HG03442 (cell line): ENCODE measurements around the gene SLC6A15.

Source experiments
- ATAC-seq: cut with Tn5 transposase; IDR thresholded peaks from one replicate; pipeline ENCODE4 v1.9.1; 2021; ENCODE audit warnings: mild to moderate bottlenecking, moderate library complexity; ENCODE audit not compliant: unreplicated experiment

SLC6A15 gene

DNA sequence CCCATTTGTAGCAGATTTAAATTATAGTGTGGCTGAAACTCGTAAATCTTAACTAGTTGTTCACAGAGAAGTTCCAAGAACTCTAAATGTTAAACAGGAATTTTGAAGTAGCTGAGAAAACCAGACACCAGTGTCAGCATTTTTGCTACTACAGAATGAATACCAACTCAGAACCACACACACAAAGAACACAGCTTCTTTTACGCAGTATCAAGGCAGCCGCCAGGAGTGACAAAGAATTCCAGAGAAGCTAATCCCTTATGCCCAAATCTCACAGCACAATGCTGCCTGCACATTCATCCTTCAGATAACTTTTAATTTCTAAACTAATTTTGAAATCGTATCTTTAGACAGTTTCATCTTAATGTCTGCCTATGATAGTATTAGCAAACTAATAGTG lies 37.4 kb downstream of the SLC6A15 start:
- ATAC-seq, result no peak

GRCh38 chr12:84874825-84875139 lies 37.8 kb downstream of the SLC6A15 start:
- no peak for ATAC-seq

- ATAC-seq, result peak; percentile 98
These were observed 38.3 kb downstream of the SLC6A15 start for GRCh38 chr12:84874125-84874824.

GRCh38 chr12:84862186-84862585 lies 50.4 kb downstream of the SLC6A15 start:
- no peak for ATAC-seq

- ATAC-seq, result no peak
These were observed 51.9 kb downstream of the SLC6A15 start for GRCh38 chr12:84860718-84861117.

- ATAC-seq, result no peak
These were observed 53.8 kb downstream of the SLC6A15 start for GRCh38 chr12:84858796-84859195.

DNA sequence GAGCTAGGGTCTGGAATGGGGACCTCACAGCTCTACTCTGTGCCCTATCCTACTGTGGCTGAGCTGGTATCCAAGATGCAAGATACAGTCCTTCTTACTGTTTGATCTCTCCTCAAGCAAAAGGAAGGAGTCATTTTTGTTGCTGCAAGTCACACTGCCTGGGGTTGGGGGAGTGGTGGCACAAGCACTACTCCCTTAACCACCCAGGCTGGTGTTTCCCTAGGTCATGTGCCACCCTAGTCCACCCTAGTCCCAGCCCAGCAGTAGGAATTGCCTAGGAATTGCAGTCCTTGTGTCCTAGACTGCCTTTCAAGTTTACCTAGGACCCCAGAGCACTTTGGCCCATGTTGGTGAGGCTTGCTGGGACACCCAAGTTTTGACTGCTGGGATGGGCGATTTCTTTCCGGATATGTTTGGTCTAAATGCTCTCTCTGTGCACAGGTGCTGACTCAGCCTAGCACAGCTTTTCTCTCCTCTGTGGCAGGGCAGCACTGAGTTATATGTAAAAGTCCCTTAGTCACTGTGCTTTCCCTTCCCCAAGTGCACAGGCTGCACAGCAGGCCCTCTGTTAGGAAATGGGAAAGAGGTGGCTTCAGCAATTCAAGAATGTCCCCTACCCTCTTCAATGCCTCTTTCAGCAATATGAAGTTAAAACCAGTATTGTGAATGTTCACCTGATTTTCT lies 54.9 kb downstream of the SLC6A15 start:
- no peak for ATAC-seq

- no peak for ATAC-seq
These were observed 56.3 kb downstream of the SLC6A15 start for GRCh38 chr12:84856156-84856900.

- ATAC-seq, result no peak
These were observed 68.9 kb downstream of the SLC6A15 start for GRCh38 chr12:84843593-84844144.

- peak; percentile 82 for ATAC-seq
These were observed 70.1 kb downstream of the SLC6A15 start for GRCh38 chr12:84842406-84843013.

GRCh38 chr12:84841591-84841990 lies 71.0 kb downstream of the SLC6A15 start:
- ATAC-seq, result no peak

DNA sequence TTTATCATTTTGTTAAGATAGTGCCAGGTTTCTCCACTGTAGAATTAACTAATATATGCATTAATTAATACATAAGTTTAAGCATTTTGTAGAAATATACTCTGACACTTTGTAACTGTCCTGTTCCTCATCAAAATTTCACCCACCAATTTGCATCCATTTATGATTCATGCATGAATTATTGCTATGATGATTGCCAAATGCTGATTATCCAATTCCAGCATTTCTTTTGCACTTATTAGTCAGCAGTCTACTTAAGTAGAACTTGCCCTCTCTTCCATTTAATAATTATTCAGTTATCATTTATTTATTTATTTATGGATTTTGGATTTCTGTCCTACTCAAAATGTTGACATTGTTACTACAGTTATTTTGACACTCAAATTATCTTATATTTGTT lies 72.2 kb downstream of the SLC6A15 start:
- ATAC-seq, result no peak

GRCh38 chr12:84826925-84827324 lies 85.7 kb downstream of the SLC6A15 start:
- no peak for ATAC-seq

- no peak for ATAC-seq
These were observed 87.5 kb downstream of the SLC6A15 start for GRCh38 chr12:84825149-84825548.

GRCh38 chr12:84822525-84822924 lies 90.1 kb downstream of the SLC6A15 start:
- ATAC-seq, result no peak

- no peak for ATAC-seq
These were observed 95.5 kb downstream of the SLC6A15 start for GRCh38 chr12:84816916-84817695.

GRCh38 chr12:84814664-84815245 lies 97.8 kb downstream of the SLC6A15 start:
- no peak for ATAC-seq

GRCh38 chr12:84813780-84814663 lies 98.6 kb downstream of the SLC6A15 start:
- ATAC-seq, result no peak

- no peak for ATAC-seq
These were observed 101.3 kb downstream of the SLC6A15 start for GRCh38 chr12:84811291-84811690.
